CMK (cell line): ENCODE data around the gene NDP.
A peak's percentile ranks its signal among the peaks of the same experiment; 100 is the strongest.
"Not testable (repeated sequence)": the region's sequence is repeated elsewhere in the genome, so short reads cannot be mapped to it uniquely, and the experiment has no call there.

Experiments used
- DNase-seq: peaks from one replicate; pipeline ENCODE4 v3.0.0-alpha.2; 2010; ENCODE audit warnings: low read depth

NDP gene

DNA sequence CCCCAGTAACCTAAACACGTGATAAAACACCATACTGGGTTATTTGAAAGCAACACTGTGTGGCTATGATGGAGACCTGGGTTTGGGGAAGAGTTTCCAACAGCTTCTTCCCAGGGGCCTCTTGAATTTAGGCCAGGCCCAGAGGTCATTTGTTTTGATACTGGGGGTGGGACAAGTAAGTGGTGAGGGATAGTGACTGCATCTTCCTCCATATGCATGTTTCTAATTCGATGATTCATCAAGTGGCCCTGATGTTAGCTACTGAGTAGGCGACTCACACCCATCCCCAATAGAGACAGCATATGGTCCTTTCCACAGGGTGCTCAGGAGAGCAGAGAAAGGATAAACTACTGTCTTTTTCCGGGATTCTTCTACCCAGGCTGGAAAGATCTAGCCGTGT is 2.7 kb downstream of the NDP start:
- no peak for DNase-seq

DNA sequence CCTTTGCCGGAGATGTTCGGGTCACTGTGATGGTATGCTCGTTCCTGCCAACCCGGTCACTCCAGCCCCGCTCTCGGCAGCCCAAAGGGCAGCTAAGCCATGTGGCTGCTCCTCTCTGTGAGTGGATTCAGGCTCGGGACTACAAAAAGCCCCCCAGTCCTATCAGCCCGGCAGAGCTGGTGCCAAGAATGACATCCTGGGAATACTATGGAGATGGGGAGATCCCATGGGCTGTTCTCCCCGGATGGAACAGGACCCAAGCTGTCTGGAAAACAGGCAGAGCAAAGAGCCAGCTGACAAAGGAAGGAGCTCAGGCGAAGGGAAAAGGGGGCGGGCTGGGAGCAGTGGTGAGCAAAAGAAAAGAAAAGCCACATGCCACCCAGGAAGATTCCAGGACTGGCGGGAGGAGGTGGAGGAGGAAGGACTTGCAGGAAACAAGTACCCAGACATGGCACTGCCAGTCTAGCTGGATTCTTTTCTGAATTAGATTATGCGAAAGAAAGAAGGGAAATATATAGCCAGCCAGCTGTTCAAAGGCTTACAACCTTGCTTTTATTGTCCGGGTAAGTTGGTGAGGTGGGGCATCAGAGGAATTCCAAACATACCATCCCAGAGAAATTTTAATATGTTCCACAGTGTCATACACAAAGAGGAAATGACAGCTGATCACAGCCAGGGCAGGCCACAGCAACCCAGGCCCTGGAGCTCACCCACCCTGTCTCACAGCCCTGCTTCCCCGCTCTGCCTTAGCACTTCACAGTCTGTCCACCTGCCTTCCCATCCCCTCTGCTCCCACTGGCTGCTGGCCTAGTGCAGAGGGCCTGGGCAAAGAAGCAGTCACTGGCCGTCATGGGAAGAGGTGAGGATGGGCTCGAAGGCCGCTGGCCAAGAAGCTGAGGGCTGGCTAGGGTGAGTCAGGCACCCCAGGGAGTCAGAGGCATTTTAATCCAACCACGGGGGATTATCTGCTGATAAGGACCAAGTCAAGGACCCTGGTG is 3.4 kb downstream of the NDP start:
- DNase-seq, result no peak

DNA sequence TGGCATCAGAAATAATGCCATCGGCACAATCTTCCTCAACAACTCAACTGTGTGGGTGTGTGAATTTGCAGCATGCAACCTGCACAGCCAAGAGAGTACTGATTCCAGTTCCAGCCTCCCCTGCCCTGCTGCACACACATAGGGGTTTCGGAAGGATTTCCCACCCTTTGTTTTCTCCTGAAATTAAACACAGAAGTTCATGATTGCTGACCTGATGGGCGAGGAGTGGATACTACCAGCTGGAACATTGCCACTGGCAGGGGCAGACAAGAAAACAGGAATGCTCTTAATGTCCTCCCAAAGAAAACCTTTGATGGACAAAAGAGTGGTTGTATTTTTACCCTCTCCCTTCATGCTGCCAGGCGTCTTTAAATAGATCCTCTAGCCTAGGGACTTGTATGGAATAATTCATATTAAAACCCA is 4.8 kb downstream of the NDP start:
- no peak for DNase-seq

DNA sequence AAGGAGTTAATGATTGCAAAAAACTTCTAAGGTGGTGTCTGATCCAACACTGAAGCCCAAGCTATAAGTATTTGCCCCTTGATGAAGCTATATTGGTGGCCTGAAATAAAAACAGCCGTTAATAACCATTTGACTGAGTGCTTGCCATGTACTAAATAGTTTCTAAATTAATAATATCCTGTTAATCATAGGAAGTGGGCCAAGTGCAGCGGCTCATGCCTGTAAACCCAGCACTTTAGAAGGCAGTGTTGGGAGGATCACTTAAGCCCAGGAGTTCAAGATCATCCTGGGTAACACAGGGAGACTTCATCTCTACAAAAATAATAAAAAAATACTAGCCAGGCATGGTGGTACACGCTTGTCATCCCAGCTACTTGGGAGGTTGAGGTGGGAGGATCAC is 8.3 kb downstream of the NDP start:
- DNase-seq, result no peak

DNA sequence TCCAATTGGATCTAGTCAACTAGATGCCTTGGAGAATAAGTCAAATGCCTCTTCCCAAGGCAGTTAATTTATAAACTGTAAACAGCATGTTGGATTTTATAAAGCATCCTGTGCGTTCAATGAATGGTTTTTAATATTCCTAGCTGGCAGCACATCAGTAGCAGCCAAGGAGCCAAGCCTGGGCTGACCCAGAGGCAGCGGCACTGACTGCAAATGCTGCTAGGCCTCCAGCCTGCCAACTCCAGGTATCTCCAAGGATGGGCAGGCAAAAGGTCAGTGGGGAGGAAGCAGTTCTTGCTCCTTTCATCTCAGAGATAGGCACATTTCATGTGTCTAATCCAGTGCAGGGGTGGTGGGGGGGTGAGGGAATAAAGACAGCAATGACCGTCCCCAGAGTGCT is 9.5 kb downstream of the NDP start:
- no peak for DNase-seq

DNA sequence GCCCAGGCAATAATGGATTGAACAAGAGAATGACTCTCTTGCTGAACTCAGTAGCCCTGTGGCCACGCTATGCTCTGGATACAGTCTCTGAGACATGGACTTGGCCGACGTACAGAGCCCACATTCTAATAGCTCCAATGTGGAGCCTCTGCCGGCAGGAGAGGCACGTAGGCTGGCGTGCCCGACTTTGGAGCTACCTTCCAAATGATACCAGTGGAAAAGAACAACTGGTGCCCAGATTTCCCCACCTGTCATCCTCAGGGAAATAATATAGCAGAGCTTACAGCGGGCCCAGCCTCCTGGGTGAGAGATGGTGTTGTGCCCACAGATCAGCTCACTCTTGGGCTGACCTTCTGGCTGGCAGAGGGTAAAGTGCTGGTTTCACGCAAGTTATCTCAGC is 10.6 kb downstream of the NDP start:
- DNase-seq, result no peak

DNA sequence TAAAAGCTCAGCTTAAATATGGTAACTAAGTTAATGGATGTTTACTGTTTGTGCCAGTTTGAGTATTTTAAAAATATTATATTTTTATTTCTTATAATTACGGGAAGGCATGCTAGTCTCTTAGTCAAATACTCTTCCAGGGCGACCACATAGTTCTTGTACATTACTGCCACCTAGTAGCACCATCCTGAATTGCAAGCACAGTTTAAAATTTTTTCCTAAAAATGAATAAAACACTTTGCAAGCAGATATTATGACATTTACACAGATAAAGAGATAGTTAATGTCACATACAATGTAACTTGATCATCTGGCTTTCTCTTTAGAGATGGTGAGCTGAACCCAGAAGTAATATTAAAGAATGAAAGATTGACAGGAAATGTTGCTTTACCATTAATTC is 11.5 kb downstream of the NDP start:
- DNase-seq, result no peak

DNA sequence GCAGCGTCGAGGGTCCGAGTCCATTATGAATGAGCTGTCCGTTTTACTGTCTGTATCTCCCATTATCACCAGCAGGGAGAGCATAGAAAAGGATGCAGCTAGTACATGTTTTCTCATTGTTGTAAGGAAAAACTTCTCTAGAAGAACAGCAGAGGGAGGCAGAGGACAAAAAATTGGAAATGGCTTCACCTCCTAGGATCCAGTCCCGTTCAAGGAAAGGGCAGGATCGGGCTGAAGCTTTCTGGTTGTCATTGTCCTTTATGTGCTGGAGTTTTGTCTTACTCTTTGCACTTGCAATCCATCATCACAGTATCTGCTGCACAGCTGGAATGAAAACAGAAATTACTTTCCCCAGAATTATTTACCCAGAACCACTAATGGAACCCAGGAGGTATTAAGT is 14.7 kb downstream of the NDP start:
- DNase-seq, result peak; percentile 39

DNA sequence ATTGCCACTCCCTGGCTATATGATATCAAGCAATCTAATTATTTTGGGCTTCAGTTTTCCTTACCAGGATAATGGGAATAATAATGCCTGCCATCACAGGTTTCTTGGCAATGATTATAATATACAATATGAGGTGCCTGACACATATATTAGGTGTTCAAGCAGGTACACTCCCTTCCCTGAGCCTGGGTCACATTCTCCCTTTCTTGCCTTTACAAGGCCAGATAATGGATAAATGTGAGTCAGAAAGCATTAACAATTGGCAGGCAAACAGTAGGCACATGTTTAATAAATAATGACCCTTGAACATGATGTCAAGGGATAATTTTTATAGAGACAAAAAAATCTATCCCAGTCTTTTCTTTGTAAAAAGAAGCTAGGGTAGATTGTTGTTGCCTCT is 17.2 kb downstream of the NDP start:
- DNase-seq, result no peak

DNA sequence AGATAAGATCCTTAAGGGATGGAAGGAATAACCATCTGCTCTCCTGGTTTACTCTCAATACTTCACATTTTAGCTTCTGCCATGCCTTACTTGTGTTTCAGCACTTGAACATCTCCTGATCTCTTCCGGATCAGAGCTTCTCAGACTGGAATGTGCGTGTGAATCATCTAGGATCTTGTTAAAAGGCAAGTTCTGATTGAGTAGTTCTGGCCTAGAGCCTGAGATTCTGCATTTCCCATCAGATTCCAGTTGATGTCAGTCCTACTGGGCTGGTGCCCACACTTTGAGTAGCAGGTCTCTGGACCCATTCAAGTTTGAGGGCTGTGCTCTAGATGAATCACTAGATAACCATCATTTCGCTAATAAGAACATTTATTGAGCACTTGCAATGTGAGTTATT is 20.0 kb downstream of the NDP start:
- DNase-seq, result no peak

DNA sequence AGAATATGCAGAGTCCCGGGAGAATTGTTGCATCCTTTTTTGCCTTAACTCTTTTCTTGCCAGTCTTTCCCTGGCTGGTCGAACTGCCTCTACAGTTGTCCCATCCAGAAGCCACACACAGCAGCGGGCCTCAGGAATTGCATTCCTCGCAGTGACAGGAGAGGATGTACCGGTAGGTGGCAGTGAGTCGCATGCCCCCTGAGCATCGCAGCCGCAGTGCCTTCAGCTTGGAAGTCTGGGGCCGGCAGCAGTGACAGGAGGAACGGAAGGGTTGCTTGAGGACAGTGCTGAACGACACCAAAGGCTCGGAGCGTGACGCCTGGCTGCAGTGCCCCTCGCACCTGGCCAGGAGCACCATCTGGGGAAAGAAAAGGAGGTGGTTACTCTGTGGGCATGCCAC is 23.5 kb downstream of the NDP start:
- DNase-seq, result no peak

DNA sequence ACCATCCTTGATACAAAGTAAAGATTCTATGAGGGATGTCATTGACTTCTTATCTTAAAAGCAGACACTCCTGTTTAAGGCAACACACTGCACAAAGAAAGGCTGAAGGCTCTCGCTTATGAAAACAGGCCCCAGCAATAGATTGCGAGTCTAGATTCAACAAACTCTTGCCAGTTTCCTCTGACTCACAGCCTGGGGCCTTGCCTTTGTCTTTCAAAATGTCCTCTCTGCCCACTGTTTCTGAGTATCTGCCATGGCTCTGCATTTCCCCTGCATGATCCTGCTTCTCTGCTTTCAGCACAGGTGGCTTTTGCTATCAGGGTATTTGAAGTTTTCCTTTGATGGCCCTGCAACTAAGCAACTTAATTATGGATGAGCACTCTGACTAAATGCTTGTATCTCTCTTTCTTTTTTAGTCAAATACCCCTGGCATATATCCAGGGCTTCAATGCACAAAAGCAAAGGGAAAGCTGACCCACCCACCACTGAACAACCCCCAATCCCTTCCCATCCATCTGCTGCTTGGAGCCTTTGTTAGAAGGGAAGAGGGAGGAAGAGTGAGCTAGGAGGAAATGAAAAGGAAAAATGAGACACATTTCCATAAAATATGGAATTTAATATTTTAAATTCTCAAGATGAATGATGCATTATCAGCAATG is 32.2 kb downstream of the NDP start:
- no peak for DNase-seq

DNA sequence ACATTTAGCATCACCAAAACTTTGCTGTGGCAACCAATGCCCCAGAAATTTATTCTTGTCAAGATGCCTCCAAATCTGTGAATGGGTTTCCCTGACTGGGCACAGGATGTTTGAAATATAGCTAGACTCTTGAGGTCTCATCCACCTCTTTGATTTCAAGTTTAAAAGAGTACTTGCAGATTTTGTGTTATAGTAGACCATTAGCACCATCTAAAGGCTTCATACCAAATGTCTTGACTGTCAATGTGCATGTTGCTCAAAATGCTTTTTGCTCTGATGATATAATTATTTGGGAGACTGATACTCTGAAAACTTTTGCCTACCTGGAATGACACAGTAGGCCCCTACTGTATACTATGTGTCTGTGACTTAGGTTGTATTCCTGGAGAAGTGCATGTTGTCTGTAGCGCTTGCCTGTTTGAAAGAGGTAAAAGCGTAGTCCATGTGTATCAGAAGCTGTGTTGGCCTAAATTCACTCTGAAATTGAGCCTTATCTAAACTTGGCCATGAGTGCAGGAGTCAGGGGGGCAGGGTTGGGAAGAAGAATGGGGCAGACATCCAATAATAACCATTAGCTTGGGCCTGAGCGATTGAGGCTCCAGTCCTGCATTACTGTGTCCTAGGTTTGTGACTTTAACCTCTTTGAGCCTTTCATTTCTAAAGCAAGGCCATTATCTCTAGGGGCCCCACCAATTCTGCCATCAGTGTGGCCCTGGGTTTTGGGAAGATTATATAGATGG is 33.8 kb downstream of the NDP start:
- no peak for DNase-seq

DNA sequence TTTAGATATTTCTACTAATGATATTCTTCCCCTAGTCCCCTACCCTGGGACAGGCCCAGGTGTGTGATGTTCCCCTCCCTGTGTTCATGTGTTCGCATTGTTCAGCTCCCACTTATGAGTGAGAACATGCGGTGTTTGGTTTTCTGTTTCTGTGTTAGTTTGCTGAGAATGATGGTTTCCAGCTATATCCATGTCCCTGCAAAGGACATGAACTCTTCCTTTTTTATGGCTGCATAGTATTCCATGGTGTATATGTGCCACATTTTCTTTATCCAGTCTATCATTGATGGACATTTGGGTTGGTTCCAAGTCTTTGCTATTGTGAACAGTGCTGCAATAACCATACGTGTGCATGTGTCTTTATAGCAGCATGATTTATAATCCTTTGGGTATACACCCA is 51.2 kb downstream of the NDP start:
- DNase-seq, result not testable (repeated sequence)

DNA sequence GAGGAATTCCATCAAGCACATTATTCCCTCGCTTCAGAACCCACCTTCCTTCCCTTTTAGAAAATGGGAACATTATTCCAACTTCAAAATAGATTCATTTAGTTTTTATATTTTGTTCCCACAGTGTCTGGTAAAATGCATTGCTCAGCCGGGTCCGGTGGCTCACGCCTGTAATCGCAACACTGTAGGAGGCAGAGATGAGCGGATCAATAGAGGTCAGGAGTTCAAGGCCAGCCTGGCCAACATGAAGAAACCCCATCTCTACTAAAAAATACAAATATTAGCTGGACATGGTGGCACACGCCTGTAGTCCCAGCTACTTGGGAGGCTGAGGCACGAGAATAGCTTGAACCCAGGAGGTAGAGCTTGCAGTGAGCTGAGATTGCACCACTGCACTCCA is 62.4 kb downstream of the NDP start:
- not testable (repeated sequence) for DNase-seq

DNA sequence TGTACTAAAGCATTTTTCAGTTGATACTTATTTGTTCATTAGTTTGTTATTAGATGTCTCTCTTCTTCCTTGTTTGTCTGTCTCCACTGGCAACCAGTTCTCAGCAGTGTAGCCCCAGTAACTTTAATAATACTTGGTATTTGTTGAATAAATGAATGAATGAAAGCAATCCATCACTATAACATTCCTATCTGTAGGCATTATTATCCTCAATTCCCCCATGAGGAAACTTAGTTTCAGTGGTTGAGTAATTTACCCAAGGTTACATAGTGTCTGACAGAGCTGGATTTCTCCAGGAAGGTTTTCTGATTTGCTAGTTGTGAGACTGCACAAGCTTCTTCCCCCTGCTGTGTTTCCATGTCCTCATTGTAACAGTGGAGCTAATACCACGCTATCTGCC is 63.2 kb downstream of the NDP start:
- no peak for DNase-seq

DNA sequence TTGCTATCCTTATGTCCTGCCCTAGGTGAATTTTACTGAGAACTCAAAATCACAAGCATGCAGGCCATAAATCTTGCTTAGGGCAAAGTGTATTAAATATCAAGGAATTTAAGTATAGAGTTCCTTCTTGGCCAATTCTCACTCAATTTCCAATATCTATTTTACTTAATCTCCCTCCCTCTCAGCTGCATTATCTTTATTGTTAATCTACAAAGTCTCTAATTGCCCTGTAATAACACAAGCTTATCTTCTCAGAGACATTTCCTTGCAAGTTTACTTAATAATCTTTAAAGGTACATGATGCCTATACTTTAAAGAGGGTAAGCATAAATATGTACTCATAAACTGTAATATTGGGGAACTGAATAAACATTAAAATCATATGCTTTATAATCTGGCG is 64.0 kb downstream of the NDP start:
- no peak for DNase-seq

DNA sequence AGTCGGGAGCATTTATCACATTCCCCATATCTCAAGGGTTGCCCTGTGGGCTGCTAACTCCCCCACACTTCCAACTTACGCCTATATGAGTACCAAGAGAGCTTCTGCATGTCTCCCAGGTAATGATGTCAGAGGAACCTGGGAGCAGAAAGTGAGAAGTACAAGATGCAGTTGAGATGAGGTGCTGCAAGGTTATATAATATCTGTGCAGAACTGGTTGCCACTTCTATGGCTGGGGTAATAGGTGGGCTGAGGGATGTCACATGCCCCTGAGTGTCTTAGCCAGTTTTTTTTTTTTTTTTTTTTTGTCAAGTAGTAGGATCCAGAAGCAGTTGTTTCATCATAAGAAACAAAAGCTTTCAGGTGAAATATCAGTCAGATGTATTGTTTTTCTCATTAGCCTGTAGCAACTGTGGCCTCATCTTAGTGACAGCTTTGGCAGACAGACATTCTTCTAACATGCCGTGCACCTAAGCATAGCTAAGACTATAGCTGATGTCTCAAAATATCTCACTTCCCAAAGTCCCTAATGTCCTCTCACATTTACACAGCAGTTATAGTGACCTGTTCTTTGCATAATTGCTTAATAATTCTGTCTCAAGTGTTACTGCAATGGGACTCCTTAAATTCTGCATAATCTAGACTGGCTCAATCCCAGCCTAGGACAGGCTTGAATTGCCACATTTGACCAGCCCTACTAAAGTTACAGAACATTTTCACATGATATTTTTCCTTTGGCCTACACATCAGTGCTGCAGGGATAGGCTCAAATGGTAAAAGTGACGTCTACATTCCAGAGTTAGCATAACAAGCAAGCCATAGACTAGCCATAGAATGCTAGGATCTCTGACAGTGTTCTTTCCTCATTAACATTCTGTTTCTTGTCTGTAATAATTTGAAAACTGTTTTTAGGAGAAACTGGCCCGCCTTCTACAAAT is 73.0 kb downstream of the NDP start:
- no peak for DNase-seq
